Activated effector memory CD4-positive, alpha-beta T cell treated with Interleukin-2 at 50 U/mL for 16 hours (primary cell): ENCODE results near the gene ROBO4.

Experiments
- DNase-seq: peaks from one replicate; pipeline ENCODE4 v3.0.0-alpha.2; 2020

ROBO4 gene

GRCh38 chr11:124889191-124890091 lies 8.2 kb downstream of the ROBO4 start:
- no peak for DNase-seq

GRCh38 chr11:124887667-124888013 lies 10.0 kb downstream of the ROBO4 start:
- no peak for DNase-seq

GRCh38 chr11:124886978-124887666 lies 10.5 kb downstream of the ROBO4 start:
- DNase-seq, result no peak

- DNase-seq, result no peak
Observed at GRCh38 chr11:124886476-124886875, 11.2 kb downstream of the ROBO4 start.

- DNase-seq, result no peak
Observed at GRCh38 chr11:124884869-124885479, 12.7 kb downstream of the ROBO4 start.

- DNase-seq, result no peak
Observed at GRCh38 chr11:124884340-124884739, 13.3 kb downstream of the ROBO4 start.

GRCh38 chr11:124882339-124883071 lies 15.2 kb downstream of the ROBO4 start:
- no peak for DNase-seq

GRCh38 chr11:124880958-124881357 lies 16.7 kb downstream of the ROBO4 start:
- DNase-seq, result no peak

- no peak for DNase-seq
Observed at GRCh38 chr11:124880290-124880611, 17.4 kb downstream of the ROBO4 start.

GRCh38 chr11:124879493-124880289 lies 18.0 kb downstream of the ROBO4 start:
- DNase-seq, result no peak

GRCh38 chr11:124878759-124879492 lies 18.7 kb downstream of the ROBO4 start:
- no peak for DNase-seq

- no peak for DNase-seq
Observed at GRCh38 chr11:124877910-124878758, 19.5 kb downstream of the ROBO4 start.

GRCh38 chr11:124877631-124877909 lies 20.1 kb downstream of the ROBO4 start:
- no peak for DNase-seq

GRCh38 chr11:124876818-124877630 lies 20.6 kb downstream of the ROBO4 start:
- DNase-seq, result no peak

GRCh38 chr11:124875943-124876817 lies 21.5 kb downstream of the ROBO4 start:
- peak; percentile 69 for DNase-seq

GRCh38 chr11:124875401-124875800 lies 22.3 kb downstream of the ROBO4 start:
- DNase-seq, result no peak

GRCh38 chr11:124874571-124875255 lies 23.0 kb downstream of the ROBO4 start:
- no peak for DNase-seq

- no peak for DNase-seq
Observed at GRCh38 chr11:124873951-124874350, 23.7 kb downstream of the ROBO4 start.
